Pancreas (tissue), 10 donors: Measurements from ENCODE around the gene SERF1A. TPM values are rescaled to one million over a fixed set of nuclear protein-coding genes. Genes with fewer than 3 reads are reported as not detected.
"Not testable (repeated sequence)": the region's sequence is repeated elsewhere in the genome, so short reads cannot be mapped to it uniquely, and the experiment has no call there.

Experiments
- ATAC-seq, 4 donors: fragments of 200-7000 bp; cut with Tn5 transposase; one replicate each; pipeline versions ENCODE4 v1.8.0 to v1.9.1; 2020; ENCODE audit warnings: mild to moderate bottlenecking in 4 of 4, moderate library complexity in 4 of 4
- DNase-seq, 6 donors: peaks; one replicate each; pipeline ENCODE4 v3.0.0-alpha.2; 2020
- FAIRE-seq: peaks from 2 replicates; lab custom pipeline; 2012; peaks lifted over from hg19 to GRCh38; lab: Jason Lieb, UNC
- H3K27ac ChIP-seq, 4 donors: fragments of 200-600 bp; sonication (generic); 1 replicate in 3 of 4; 2 replicates in 1 of 4; pipeline versions ENCODE4 v1.5.0 to v1.8.0; 2020
- H3K27me3 ChIP-seq, 4 donors: fragments of 200-600 bp; one replicate each; pipeline ENCODE4 v1.8.0; 2021
- H3K36me3 ChIP-seq, 3 donors: fragments of 200-600 bp; sonication (generic) in 1 of 3; one replicate each; pipeline versions ENCODE4 v1.5.0 to v1.8.0; 2020 to 2021
- H3K4me1 ChIP-seq, 3 donors: fragments of 200-600 bp; one replicate each; pipeline ENCODE4 v1.8.0; 2021
- H3K4me3 ChIP-seq, 4 donors: fragments of 200-600 bp; sonication (generic) in 2 of 4; one replicate each; pipeline versions ENCODE4 v1.5.0 to v1.8.0; 2020 to 2021
- H3K9me3 ChIP-seq, 4 donors: fragments of 200-600 bp; one replicate each; pipeline ENCODE4 v1.8.0; 2021
- WGBS, 2 donors: extraction: QIAGEN DNeasy Blood & Tissue Kit; methylation state at CpG; one replicate each; pipeline ENCODE4 v1.1.7; 2013; 5-methylcytosine and 5-hydroxymethylcytosine counted together
- intact Hi-C, 3 donors: fragments of 100-400 bp; cut with DNase I; formaldehyde crosslinking; loops; one replicate each; pipeline versions ENCODE4 v1.11.1 to v1.14.2; 2022
- polyA plus RNA-seq, 2 donors: library from polyadenylated mRNA; stranded (reverse); fragments of 200-250 nt; gene quantifications; one replicate each; pipeline ENCODE4 v1.2.3, GENCODE V29; 2013
- total RNA-seq, 6 donors: library from RNA; stranded (reverse); fragmentation: NEBNext Ultra II Directional in 4 of 6; extraction: Animal tissue kit (Norgen Biotek cat#: 25700) in 4 of 6; gene quantifications; one replicate each; pipeline versions ENCODE4 v1.2.1 to v1.2.4, GENCODE V29; 2021 to 2023
- donor health status: healthy with polysubstance abuse.
- donor health status: DM: no; HTN: no; CAD: no; lungs with moderate emphysema.
- donor health status: DM: no; HTN: no; CAD: no.
- donor health status: control.
- donor health status: control.
- donor health status: Bipolar disorder and iron deficiency.
- donor health status: DM: yes; HTN: yes; CAD: no.
- donor health status: DM: no; HTN: no; CAD: no.
- donor health status: DM: no; HTN: no; CAD: no.
- donor health status: DM: yes; HTN: yes; CAD: no.

The SERF1A gene
- 10 to 100 TPM in 1 of 6 donors, 1 to 10 TPM in 4, under 1 TPM in 1; 0.66 to 12.3 (median 1.9) TPM for total RNA-seq
- polyA plus RNA-seq: 1 to 10 TPM; 3.2 to 3.3 TPM

- H3K4me1 ChIP-seq, H3K27me3 ChIP-seq, DNase-seq, FAIRE-seq, intact Hi-C loops, H3K27ac ChIP-seq, H3K4me3 ChIP-seq, H3K36me3 ChIP-seq, H3K9me3 ChIP-seq: not testable (repeated sequence)
- no CpG with 5 or more reads among the region's 66 CpGs for WGBS, 2 donors
- peak; percentile 98 to 100 (median 100) for ATAC-seq
Observed at GRCh38 chr5:70900533-70901271, at the start of gene SERF1A. Gene SERF1A, plus strand, starts transcription at chr5:70900669. Its CDS starts 201 bp downstream, at chr5:70900870.

- H3K4me1 ChIP-seq, DNase-seq, FAIRE-seq, H3K9me3 ChIP-seq, H3K27ac ChIP-seq, ATAC-seq, H3K36me3 ChIP-seq, H3K4me3 ChIP-seq, intact Hi-C loops, H3K27me3 ChIP-seq: not testable (repeated sequence)
- WGBS, 2 donors: no CpG with 5 or more reads among the region's 2 CpGs
Observed at GRCh38 chr5:70866778-70867177, 33.7 kb upstream of the SERF1A start.

DNA sequence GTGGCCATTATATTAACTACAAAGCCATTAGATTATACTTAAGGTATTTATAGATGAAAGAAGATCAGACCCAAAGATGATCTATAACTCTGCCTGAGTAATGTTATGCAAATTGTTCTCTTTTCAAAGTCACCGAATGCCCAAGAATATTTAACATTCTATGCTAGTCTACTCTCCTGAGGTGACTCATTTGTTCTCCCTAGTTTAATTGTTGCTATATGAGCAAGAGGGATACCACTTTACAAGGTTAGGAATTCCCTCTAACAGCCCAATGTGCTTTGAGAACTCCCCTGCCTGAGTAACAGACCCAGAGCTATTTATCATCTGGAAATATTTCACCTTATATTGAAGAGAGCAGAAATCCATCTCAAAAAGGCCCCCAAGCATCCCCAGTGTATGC is 29.8 kb upstream of the SERF1A start:
- H3K36me3 ChIP-seq, H3K4me1 ChIP-seq, H3K9me3 ChIP-seq, intact Hi-C loops, ATAC-seq, H3K27ac ChIP-seq, FAIRE-seq, H3K27me3 ChIP-seq, H3K4me3 ChIP-seq, DNase-seq: not testable (repeated sequence)
- no CpG with 5 or more reads among the region's 1 CpG for WGBS, 2 donors

GRCh38 chr5:70896076-70896475 is 4.4 kb upstream of the SERF1A start:
- ATAC-seq, FAIRE-seq, intact Hi-C loops, H3K36me3 ChIP-seq, H3K4me3 ChIP-seq, H3K4me1 ChIP-seq, DNase-seq, H3K9me3 ChIP-seq, H3K27me3 ChIP-seq, H3K27ac ChIP-seq: not testable (repeated sequence)
- WGBS, 2 donors: no CpG with 5 or more reads among the region's 2 CpGs

DNA sequence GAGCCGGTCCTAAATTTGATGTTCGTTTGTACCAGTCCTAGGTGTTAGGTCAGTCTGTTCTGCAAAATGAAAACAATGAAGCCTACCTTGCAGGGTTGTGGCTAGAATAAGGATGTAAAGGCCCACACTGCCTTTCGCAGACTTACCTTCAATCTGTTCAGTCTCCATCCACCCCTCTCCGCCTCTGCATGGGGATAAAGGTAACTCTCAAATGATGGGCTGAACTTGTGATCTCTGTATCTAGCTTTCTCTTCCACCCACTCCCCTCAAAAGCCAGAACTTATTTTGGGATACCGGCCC is 753 bp downstream of the SERF1A start:
- H3K27ac ChIP-seq, H3K36me3 ChIP-seq, DNase-seq, H3K27me3 ChIP-seq, H3K4me1 ChIP-seq, FAIRE-seq, H3K9me3 ChIP-seq, intact Hi-C loops, H3K4me3 ChIP-seq: not testable (repeated sequence)
- peak in 3 of 4 donors; percentile 43 to 71 (median 65) for ATAC-seq
- WGBS, 2 donors: no CpG with 5 or more reads among the region's 5 CpGs

DNA sequence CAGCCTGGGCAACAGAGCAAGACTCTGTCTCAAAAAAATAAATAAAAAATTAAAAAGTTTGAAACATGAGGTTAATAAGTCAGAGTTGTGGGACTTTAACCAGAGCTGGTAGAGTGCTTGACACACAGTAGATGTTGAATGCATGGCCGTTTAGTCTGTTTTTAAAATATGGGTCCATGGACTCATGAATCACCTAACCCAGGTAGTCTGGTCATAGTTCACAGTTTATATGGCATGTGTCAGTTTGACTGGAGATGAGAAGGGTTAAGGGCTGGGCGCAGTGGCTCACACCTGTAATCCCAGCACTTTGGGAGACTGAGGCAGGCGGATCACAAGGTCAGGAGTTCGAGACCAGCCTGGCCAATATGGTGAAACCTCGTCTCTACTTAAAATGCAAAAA is 6.2 kb downstream of the SERF1A start:
- WGBS, 2 donors: no CpG with 5 or more reads among the region's 5 CpGs
- H3K27me3 ChIP-seq, H3K9me3 ChIP-seq, H3K4me1 ChIP-seq, H3K27ac ChIP-seq, FAIRE-seq, DNase-seq, H3K36me3 ChIP-seq, H3K4me3 ChIP-seq, ATAC-seq, intact Hi-C loops: not testable (repeated sequence)

- H3K27ac ChIP-seq, ATAC-seq, H3K4me3 ChIP-seq, H3K9me3 ChIP-seq, H3K36me3 ChIP-seq, H3K4me1 ChIP-seq, intact Hi-C loops, DNase-seq, H3K27me3 ChIP-seq, FAIRE-seq: not testable (repeated sequence)
Observed at GRCh38 chr5:70916829-70917228, 16.4 kb downstream of the SERF1A start.

- H3K27ac ChIP-seq, intact Hi-C loops, H3K36me3 ChIP-seq, H3K4me1 ChIP-seq, H3K4me3 ChIP-seq, DNase-seq, H3K9me3 ChIP-seq, H3K27me3 ChIP-seq, FAIRE-seq: not testable (repeated sequence)
- WGBS, 2 donors: no CpG with 5 or more reads among the region's 16 CpGs
- peak; percentile 41 to 64 (median 52) for ATAC-seq
Observed at GRCh38 chr5:70925211-70925562, 24.7 kb downstream of the SERF1A start.

DNA sequence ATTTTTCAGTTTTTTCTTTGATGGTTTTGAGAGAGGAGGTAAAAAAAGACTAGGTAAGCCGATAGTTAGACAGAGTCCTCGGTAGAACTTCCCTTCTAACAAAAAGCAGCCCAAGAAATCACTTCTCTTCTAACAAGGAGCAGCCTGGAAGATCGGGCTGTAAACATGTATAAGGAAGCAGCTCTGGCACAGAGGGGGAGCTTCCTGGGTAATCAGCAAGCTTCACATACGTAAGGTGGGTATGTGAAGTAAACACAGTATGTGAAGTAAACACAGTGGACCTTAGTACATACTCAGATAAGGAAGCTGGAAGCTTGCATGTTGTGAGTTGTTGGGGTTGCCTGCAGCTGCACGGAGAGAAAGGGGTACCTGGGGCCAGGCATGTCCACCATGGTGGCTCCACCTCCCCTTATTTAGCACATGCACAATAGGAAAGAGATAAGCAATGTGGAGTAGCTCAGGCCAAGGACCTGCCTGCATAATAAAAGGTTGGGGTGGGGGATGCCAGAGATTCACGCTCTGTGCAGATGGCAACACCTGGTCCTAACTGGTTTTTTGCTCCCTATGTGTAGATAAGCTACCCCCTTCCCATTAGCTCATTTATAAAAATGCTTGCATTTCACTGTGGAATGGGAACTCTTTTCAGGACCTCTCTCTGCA is 31.4 kb downstream of the SERF1A start:
- H3K36me3 ChIP-seq, DNase-seq, H3K27ac ChIP-seq, FAIRE-seq, H3K4me3 ChIP-seq, H3K27me3 ChIP-seq, H3K9me3 ChIP-seq, intact Hi-C loops, H3K4me1 ChIP-seq: not testable (repeated sequence)
- ATAC-seq: peak in 2 of 4 donors; percentile 42 to 46
- no CpG with 5 or more reads among the region's 6 CpGs for WGBS, 2 donors

DNA sequence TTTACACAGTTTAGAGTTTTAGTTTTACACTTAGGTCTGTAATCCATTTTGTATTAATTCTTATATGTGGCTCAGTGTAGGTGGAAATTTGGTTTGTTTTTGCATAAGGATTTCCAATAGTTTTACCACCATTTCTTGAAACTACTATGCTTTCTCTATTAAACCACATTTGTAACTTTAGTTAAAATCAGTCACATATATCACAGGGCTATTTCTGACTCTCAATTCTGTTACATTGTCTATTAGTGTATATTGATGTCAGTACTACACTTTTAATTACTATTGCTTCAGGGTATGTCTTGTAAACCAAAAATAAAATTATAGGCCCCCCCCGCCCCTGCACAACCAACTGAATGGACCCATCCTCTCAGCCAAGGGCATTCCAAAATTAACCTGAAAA is 32.1 kb downstream of the SERF1A start:
- FAIRE-seq, H3K27ac ChIP-seq, intact Hi-C loops, H3K9me3 ChIP-seq, DNase-seq, ATAC-seq, H3K4me3 ChIP-seq, H3K4me1 ChIP-seq, H3K36me3 ChIP-seq, H3K27me3 ChIP-seq: not testable (repeated sequence)
- WGBS, 2 donors: no CpG with 5 or more reads among the region's 1 CpG

DNA sequence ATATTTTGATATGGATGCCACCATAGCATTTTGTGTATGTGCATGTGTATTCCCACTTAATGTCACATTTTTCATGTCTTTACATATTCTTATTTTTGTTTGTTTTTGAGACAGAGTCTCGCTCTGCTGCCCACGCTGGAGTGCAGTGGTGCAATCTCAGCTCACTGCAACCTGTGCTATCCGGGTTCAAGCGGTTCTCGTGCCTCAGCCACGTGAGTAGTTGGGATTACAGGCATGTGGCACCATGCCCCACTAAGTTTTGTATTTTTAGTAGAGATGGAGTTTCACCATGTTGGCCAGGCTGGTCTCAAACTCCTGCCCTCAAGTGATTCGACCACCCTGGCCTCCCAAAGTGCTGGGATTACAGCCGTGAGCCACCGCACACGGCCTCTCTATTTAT is 52.6 kb downstream of the SERF1A start:
- H3K4me1 ChIP-seq, H3K27me3 ChIP-seq, DNase-seq, H3K4me3 ChIP-seq, intact Hi-C loops, H3K36me3 ChIP-seq, H3K27ac ChIP-seq, FAIRE-seq, H3K9me3 ChIP-seq, ATAC-seq: not testable (repeated sequence)
- WGBS, 2 donors: no CpG with 5 or more reads among the region's 10 CpGs
